HG02943 (cell line): ENCODE results near the gene MPP3.
"Not testable (repeated sequence)": the region's sequence is repeated elsewhere in the genome, so short reads cannot be mapped to it uniquely, and the experiment has no call there.

ENCODE experiments used
- ATAC-seq: cut with Tn5 transposase; IDR thresholded peaks from one replicate; pipeline ENCODE4 v1.9.1; 2021; ENCODE audit warnings: mild to moderate bottlenecking, low read depth, moderate library complexity; ENCODE audit not compliant: unreplicated experiment

Gene MPP3

DNA sequence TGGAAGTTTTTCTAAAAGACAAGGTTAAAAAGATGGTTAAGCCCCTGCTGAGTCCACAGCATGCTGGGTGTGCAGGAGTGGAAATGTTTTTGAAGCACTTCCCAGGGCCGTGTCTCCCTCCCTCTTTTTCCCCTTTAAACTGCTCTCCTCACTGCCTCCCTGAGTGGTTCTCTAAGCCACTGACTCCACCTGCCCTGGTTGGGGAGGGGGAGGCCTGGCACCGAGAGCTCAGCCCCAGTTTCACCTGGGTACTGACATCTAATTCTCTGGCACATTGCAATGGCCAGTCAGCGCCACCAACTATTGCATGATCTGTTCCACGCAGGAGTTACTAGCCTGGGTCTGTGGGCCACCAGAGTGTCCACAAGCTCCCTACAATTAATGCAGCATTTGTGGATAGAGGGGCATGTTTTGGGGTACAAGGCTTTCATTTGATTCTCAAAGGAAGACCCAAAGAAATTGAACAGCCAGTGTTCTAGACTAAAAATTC, 22.7 kb downstream of the MPP3 start:
- no peak for ATAC-seq

DNA sequence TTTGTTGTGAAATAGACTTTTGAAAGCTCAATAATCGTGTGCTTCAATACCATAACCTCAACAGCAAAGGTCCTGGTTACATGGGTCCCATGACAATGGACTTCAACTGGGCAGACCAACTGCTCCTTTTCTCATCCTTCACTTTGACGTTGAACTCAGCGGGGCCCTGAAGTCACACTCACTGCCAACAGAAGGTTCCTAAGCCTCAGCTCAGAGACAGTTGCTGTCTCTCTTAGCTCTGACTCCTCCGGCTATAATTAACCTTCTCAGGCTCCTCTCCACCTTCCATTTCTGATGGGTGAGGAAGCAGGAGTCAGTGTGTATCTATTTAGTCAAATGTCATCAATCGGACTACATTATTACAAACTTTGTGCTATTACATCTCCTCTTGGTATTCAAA, 23.8 kb downstream of the MPP3 start:
- ATAC-seq = no peak

DNA sequence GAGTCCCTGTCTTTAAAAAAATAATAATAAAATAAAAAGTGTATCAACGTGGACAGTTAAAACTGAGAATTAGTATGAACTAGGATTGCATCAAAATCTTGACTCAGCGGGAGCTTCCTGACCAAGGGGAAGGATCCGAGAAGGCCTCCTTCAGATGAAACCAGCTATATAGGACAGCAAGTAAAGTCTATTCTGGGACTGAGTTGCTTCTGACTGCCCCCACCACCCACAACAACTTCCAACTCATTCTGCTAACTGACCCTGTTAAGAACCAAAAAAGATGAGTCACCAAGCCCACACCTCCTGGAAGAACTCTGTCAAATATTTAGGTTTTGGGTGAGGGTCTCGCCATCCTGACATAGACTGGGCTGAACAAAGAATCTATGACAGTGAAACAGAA, 24.9 kb downstream of the MPP3 start:
- no peak for ATAC-seq

DNA sequence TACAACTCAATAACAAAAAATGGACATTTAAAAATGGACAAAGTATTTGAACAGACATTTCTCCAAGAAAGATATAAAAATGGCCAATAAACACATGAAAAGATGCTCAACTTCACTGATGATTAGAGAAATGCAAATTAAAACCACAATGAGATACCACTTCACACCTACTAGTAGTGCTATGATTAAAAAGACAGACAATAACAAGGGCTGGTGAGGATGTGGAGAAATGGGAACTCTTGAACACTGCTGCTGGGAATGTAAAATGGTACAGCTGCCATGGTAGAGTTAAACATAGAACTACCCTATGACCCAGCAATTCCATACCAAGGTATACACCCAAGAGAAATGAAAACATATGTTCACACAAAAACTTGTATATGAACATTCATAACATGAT, 27.8 kb downstream of the MPP3 start:
- no peak for ATAC-seq

DNA sequence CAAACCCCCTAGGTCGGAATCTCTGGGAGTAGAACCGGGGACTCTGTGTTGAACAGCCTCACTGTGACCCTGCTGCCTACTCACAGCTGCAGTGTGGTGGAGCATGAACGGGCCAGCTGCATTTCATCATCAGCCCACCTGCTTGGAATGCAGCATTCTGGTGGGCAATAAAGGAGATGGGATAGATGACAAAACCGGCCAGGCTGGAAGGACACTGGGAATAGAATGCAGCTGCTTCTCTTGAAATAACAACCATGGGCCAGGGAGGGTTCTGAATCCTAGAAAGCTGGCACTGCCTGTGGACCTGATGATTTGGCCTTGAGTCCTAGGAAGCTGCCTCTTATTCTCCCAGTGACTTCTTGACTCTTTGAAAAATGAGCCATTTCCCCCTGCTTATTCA, 29.2 kb downstream of the MPP3 start:
- no peak for ATAC-seq

DNA sequence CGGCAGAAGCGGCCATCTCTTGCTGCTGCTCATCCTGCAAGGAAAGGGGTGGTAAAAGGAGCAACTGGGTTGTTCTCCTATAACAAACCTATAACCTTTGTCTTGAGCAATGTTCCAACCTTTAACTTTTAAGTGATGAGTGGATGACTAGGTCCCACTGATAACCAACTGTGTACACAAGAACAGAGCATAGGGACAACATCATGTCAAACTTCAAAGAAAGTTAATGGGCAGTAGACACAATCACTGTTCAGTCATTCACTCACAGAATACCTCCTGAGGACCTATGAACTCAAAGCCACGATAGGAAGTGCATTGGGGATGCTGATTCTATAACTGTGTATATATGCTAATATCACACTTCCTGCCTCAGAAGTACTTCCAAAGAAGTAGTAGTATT, 31.1 kb downstream of the MPP3 start:
- no peak for ATAC-seq

DNA sequence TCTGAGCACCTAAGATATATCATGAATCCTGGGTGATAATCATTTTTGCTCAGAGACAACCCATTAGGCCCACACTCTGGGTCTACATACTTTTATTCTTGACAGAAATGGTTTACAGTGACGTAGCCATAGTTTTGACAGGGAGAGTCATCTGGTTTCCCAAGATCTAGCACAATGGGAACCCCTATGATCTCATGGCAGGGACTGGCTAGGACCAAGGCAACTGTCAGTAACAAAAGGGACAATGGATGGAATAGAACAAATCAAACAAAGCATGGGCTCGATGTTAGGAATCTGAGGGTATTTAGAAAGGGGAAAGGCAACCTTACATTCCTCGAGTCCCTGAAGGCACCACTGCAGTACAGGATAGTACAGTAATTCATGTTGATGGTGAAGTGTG, 32.2 kb downstream of the MPP3 start:
- no peak for ATAC-seq

DNA sequence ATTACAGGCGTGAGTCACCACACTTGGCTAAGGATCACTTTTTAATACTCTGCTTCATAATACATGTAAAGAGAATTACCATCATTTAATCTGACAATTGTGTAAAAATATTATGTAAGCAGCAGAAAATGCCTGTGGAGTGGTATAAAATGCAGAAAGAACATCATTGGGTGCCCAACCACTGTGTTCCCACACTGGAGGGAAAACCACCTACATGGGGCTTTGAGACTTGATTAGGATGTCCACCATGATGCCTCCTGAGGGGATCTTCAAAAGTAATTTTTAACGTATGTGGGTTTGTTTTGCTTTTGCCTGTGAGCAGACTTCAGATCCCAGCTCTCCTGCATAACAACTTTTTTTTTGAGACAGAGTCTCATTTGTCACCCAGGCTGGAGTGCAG, 33.9 kb downstream of the MPP3 start:
- ATAC-seq = no peak

DNA sequence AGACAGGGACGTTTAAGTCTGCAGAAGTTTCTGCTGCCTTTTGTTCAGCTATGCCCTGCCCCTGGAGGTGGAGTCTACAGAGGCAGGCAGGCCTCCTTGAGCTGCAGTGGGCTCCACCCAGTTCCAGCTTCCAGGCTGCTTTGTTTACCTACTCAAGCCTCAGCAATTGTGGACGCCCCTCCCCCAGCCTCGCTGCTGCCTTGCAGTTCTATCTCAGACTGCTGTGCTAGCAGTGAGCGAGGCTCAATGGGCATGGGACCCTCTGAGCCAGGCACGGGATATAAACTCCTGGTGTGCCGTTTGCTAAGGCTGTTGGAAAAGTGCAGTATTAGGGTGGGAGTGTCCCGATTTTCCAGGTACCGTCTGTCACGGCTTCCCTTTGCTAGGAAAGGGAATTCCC, 34.9 kb downstream of the MPP3 start:
- ATAC-seq = not testable (repeated sequence)

DNA sequence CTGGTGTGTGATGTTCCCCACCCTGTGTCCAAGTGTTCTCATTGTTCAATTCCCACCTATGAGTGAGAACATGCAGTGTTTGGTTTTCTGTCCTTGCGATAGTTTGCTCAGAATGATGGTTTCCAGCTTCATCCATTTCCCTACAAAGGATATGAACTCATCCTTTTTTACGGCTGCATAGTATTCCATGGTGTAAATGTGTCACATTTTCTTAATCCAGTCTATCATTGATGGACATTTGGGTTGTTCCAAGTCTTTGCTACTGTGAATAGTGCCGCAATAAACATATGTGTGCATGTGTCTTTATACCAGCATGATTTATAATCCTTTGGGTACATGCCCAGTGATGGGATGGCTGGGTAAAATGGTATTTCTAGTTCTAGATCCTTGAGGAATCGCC, 40.3 kb downstream of the MPP3 start:
- not testable (repeated sequence) for ATAC-seq

DNA sequence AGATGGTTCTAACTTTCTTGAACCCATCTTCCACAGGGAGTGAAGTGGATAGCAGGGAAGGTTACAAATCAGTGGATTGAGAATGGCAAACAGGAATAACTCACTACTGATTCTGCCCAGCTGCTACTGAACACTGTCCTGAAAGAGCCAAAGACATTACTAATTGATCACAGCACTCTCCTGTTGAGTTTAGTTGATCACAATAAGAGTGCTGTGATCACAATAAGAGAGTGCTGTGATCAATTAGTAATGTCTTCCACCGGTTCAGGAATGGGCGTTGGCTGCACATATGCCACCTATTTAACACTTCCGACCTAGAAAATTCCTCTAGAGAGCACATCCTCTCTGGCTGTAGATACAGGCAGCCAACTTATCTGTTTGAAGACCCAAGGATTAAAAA, 41.4 kb downstream of the MPP3 start:
- ATAC-seq = no peak

DNA sequence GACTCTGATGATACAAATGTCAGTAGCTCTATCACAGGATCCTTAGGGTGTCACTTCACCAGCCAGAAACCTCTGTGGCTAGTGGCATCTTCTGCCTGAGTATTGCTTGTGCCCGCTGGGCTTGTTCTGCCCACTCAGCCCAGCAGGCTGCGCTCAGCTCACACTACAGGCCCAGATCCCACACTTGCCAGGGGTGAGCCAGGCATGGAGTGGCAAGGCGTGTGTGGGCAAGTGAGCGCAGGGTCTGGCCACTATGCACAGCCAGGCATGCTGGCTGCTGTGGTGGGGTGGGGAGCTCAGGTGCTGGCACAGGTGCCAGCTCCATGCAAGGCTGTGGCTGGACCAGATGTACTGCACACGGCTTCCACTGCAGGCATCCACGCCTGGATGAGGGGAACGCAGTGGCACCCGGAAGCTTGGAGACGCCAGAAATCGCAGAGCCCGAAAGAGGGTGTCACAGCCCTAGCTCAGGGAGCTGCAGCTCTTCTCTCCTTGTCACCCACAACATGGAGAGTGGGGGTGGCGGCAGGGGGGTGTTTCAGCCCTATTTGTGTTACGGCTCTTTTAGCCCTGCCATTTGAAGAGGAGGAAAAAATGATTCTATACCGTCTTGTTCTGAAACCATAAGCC, 42.5 kb downstream of the MPP3 start:
- ATAC-seq = no peak

DNA sequence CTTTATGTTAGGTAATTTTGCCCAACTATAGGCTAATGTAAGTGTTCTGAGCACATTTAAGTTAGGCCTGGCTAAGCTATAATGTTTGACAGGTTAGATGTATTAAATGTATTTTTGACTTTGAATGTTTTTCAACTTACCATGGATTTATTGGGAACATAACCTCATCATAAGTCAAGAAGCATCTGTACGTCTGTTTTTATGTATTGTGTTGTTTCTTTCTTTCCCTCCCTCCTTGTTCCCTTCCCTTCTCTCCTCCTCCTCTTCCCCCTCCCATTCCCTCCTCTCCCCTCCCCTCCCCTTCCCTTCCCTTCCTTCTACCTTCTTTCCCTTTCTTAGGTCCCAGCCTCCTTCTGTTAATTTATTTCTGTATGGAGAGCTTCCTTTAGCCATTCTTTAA, 43.5 kb downstream of the MPP3 start:
- ATAC-seq = no peak

DNA sequence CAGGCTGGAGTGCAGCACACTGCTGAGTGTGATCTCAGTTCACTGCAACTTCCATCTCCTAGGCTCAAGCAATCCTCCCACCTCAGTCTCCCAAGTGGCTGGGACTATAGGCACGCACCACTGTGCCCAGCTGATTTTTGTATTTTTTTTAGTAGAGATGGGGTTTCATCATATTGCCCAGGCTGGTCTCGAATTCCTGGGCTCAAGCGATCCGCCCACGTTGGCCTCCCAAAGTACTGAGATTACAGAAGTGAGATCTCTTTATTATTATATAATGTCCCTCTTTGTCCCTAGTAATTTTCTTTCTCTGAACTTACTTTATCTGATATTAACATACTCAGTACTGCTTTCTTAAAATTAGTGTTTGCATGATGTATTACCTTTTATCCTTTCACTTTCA, 44.4 kb downstream of the MPP3 start:
- no peak for ATAC-seq

DNA sequence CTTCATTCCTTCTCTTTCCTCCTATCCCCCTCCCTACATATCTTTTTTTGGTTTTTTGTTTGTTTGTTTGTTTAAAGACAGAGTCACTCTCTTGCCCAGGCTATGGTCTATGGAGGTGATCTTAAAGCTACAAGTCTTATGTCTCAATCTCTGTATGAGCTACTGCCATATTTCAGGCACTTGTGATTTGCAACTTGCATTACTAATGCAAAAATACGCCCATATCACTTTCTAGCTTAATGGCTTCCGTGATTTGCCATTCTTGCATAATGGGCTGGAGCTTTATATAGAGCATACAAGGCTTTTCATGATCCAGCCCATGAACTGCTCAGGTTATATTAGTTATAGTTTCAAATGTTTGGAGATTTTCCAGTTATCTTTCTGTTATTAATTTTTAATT, 45.2 kb downstream of the MPP3 start:
- no peak for ATAC-seq

DNA sequence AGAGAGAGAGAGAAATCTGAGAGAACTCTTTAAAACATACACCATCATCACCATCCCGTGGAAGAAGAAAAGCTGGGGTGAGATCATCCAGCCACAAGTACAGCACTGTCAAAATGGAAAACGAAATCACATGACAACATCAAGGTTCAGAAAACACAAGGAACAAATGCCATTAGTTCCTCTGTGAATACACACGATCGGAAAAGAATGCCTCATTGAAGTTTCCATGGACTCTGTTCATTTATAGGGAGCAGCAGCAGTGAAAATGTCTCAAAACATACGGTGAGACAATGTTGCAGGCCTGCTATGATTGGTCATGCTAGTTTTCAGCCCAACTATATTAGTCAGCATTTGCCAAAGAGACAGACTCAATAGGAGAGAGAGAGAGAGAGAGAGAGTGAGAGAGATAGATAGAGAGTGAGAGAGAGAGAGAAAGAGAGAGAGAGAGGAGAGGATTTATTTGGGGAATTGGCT, 48.3 kb downstream of the MPP3 start:
- no peak for ATAC-seq

DNA sequence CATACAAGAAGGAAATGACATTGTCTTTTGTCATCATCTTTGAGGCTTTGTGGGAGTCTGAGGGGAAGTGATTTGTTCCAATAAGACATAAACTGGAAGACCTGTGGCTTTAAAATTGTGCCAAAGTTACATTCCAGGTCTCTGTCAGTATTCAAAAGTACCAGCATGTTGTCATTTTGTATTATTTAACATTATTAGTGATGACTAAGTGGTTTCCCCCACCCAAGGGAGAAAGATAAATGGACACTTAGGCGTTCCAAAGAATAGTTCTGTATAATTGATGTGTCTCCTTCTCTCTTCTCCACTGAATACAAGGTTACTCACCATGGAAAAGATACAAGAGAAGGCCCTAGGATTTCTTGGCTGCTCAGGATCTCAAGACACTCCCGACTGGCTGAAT, 48.9 kb downstream of the MPP3 start:
- ATAC-seq = no peak

DNA sequence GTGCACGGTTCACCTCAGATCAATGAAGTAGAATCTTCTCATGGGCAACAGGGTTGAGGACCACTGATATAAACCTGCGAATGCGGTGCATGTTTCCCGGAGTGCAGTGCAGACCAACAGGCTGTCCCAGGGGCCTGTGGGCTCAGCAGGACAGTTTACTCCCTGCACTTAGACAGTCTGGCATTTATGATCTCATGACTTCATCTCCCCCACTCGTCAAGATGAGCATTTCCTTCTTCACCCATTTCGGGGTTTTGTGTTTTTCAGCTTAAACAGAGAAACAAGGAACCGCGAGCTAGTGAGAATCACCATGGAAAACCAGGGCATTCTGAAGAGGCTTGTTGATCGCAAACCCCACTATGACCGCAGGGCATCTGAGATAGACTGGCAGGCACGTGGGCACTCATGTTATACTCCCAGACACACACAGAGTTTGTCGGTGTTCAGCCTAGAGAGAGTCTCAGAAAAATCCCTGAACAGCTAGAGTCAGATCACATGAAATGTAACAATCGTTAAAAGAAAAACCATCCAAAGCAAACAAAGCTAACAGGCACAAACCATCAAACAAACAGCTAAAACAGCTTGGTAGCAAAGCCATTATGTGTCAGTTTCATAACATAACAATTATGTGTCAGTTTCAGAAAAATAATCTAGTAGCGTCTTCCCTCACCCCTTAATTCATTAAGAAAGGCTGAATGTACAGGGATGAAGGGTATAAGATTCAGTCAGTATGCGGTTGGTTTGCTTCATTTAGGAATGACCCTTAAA, 49.8 kb downstream of the MPP3 start:
- no peak for ATAC-seq

DNA sequence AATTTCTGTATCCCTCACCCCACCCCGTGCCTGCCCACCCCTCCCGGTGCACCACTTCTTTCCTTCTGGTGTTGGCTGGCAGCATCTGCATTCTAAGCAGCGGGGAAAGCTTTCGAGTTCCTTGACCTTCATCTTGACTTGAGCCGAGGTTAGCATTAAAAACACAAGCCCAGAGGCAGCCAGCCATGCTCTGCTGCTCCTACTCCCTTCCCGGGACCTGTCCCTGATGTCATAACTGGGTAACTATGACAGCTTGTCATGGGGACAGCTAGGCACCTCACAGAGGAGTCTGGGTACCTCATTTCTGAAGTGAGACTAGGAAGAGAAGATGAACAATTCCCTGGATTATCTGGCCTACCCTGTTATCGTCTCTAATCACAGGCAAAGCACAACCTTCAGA, 52.8 kb downstream of the MPP3 start, which contains the start of gene CFAP97D1:
TSS of gene CFAP97D1 (plus strand) at position 301 of the 400 bp plus-strand sequence. CDS start at position 329, 28 bp downstream.
- no peak for ATAC-seq

DNA sequence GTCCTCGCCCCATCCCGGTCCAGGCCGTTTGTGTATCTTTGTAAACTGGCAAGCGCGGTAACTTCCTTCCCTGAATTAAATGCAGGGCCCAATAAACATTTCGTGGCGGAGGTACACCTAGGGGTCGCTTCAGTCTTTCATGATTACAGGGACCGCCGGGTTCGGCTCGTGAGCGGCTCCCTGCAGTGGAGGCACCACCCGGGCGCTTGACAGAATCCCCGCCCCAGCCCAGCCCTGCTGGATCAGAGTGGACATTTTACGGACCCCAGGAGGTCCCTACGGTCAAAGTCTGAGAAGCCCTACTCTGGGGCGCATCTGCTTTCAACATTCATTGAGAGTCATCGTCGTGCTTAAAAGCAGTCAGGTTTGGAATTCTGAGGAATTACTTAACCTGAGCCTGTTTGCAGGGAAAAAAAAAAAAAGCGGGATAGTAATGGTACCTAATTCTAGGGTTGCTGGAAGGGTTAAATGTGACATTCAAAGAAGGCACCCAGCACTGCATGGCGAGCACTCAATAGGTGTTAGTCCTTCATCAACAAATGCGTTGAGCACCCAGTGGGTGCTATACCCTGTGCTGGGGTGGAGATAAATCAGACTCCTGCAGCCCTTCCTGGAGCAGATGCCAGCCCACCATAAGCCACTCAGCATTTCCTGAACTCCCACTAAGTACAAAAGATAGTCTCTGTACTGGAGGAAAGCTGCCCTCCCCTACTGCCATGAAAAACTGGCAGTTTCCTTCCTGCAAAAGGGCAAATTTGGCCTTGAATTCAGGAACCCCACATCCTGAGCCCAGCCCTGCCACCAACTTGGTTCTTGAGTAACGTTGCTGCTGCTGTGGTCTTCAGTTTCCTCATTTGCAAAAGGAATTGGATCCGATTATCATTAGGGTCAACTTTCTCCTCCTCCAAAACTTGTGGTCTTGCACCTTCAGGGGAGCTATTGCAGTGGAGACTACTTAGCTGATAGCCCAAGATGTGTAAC, 53.5 kb downstream of the MPP3 start:
- no peak for ATAC-seq
